ENCODE results near the gene CLCN2.
A peak's percentile ranks its signal among the peaks of the same experiment; 100 is the strongest.

The CLCN2 gene

GRCh38 chr3:184361532-184361931 lies at the start of gene CLCN2, which contains the start of gene POLR2H:
Gene CLCN2 (minus strand): TSS chr3:184361605. CDS start chr3:184361479, 126 bp downstream.
Gene POLR2H (plus strand): TSS chr3:184361710. CDS start chr3:184363493, 1,783 bp downstream.
- Histone ChIP-seq H3K9ac (ENCODE audit: low read length) (peak within 1 kb of the TSS; percentile 77), H3K36me3 (ENCODE audit: control insufficient read depth, insufficient read depth, low read length) (peaks cover 5% of the 10 kb centered on the region), H3K27ac (ENCODE audit: low read depth, low read length) (peak within 1 kb of the TSS; percentile 99), H3K4me1 (ENCODE audit: control insufficient read depth, insufficient read depth, low read length) (peaks cover 7% of the 10 kb centered on the region), H3K27me3 (ENCODE audit: control insufficient read depth, insufficient read depth, low read length) (no peaks in the 10 kb centered on the region), H3K4me3 (ENCODE audit: low read length) (peak within 1 kb of the TSS; percentile 91)

DNA sequence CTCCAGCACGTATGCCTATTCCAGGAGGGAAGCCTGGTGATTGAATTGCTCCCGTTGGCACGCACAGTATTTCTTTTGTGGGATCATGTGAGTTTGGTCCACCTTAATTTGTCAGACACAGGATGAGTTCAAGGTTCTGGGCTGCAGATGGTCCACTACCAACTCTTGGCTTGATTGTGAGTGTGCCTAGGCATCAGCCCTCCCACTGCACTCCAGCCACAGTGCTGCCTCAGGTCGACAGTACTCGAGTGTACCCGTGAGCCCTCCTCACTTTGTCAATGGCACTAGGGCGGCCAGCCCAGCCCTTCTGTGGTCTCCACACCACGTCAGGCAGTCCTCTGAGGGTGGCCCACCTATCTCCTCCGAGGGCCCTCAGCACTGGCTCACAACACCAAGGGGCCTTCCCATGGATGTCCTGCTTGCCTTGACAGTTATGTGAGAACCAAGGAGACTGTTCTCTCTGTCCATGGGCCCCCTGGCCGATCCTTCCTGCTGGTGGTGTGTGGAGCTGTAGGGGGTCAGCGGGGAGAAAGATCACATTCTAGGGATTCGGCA lies 48.6 kb upstream of the CLCN2 start:
- Histone ChIP-seq H3K4me1 (ENCODE audit: control insufficient read depth, insufficient read depth, low read length) (no peaks in the 10 kb centered on the region), H3K27ac (ENCODE audit: low read depth, low read length) (no peak overlapping the region), H3K36me3 (ENCODE audit: control insufficient read depth, insufficient read depth, low read length) (no peaks in the 10 kb centered on the region), H3K27me3 (ENCODE audit: control insufficient read depth, insufficient read depth, low read length) (no peaks in the 10 kb centered on the region), H3K4me3 (ENCODE audit: low read length) (no peak overlapping the region), H3K9ac (ENCODE audit: low read length) (no peak overlapping the region)

- Histone ChIP-seq H3K27me3 (ENCODE audit: control insufficient read depth, insufficient read depth, low read length) (no peaks in the 10 kb centered on the region), H3K4me3 (ENCODE audit: low read length) (no peak overlapping the region), H3K27ac (ENCODE audit: low read depth, low read length) (no peak overlapping the region), H3K4me1 (ENCODE audit: control insufficient read depth, insufficient read depth, low read length) (no peaks in the 10 kb centered on the region), H3K36me3 (ENCODE audit: control insufficient read depth, insufficient read depth, low read length) (no peaks in the 10 kb centered on the region), H3K9ac (ENCODE audit: low read length) (no peak overlapping the region)
Observed at GRCh38 chr3:184409331-184409926, 48.0 kb upstream of the CLCN2 start.

- Histone ChIP-seq H3K4me3 (ENCODE audit: low read length) (no peak overlapping the region), H3K27ac (ENCODE audit: low read depth, low read length) (no peak overlapping the region), H3K9ac (ENCODE audit: low read length) (no peak overlapping the region), H3K4me1 (ENCODE audit: control insufficient read depth, insufficient read depth, low read length) (no peaks in the 10 kb centered on the region), H3K36me3 (ENCODE audit: control insufficient read depth, insufficient read depth, low read length) (no peaks in the 10 kb centered on the region), H3K27me3 (ENCODE audit: control insufficient read depth, insufficient read depth, low read length) (no peaks in the 10 kb centered on the region)
Observed at GRCh38 chr3:184405075-184406030, 43.9 kb upstream of the CLCN2 start.

GRCh38 chr3:184399410-184399809 lies 38.0 kb upstream of the CLCN2 start:
- H3K36me3 ChIP-seq (ENCODE audit: control insufficient read depth, insufficient read depth, low read length): no peaks in the 10 kb centered on the region
- no peak overlapping the region for H3K4me3 ChIP-seq (ENCODE audit: low read length)
- H3K4me1 ChIP-seq (ENCODE audit: control insufficient read depth, insufficient read depth, low read length): no peaks in the 10 kb centered on the region
- H3K27ac ChIP-seq (ENCODE audit: low read depth, low read length): no peak overlapping the region
- no peak overlapping the region for H3K9ac ChIP-seq (ENCODE audit: low read length)
- no peaks in the 10 kb centered on the region for H3K27me3 ChIP-seq (ENCODE audit: control insufficient read depth, insufficient read depth, low read length)

GRCh38 chr3:184395320-184395660 lies 33.9 kb upstream of the CLCN2 start:
- Histone ChIP-seq H3K27ac (ENCODE audit: low read depth, low read length) (no peak overlapping the region), H3K4me1 (ENCODE audit: control insufficient read depth, insufficient read depth, low read length) (no peaks in the 10 kb centered on the region), H3K27me3 (ENCODE audit: control insufficient read depth, insufficient read depth, low read length) (no peaks in the 10 kb centered on the region)

DNA sequence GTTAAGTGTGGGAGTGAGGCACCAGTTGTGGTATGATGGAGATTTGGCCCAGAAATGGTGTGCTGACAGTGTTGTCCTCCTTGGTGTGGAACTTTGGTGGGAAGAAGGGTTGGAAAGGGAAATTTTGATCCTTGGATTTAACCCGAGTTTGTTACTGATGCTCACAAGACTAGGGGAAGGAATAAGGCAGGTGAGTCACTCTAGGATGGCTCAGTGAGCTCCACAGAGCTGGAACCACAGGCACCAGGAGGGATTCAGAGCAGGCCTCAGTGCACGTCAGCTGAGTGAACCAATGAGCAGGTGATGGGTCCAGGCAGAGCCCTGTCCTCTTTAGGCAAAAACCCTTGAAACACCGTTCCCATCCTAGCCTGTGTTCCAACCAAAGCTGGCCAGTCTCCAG lies 29.9 kb upstream of the CLCN2 start:
- H3K4me3 ChIP-seq (ENCODE audit: low read length): no peak overlapping the region
- H3K27ac ChIP-seq (ENCODE audit: low read depth, low read length): no peak overlapping the region
- no peak overlapping the region for H3K9ac ChIP-seq (ENCODE audit: low read length)
- no peaks in the 10 kb centered on the region for H3K36me3 ChIP-seq (ENCODE audit: control insufficient read depth, insufficient read depth, low read length)
- no peaks in the 10 kb centered on the region for H3K27me3 ChIP-seq (ENCODE audit: control insufficient read depth, insufficient read depth, low read length)
- no peaks in the 10 kb centered on the region for H3K4me1 ChIP-seq (ENCODE audit: control insufficient read depth, insufficient read depth, low read length)

More at GRCh38 chr3:184395320-184395660, 33.9 kb upstream of the CLCN2 start:
- no peak overlapping the region for H3K9ac ChIP-seq (ENCODE audit: low read length)
- no peak overlapping the region for H3K4me3 ChIP-seq (ENCODE audit: low read length)
- H3K36me3 ChIP-seq (ENCODE audit: control insufficient read depth, insufficient read depth, low read length): no peaks in the 10 kb centered on the region

GRCh38 chr3:184389935-184390528 lies 28.6 kb upstream of the CLCN2 start:
- H3K36me3 ChIP-seq (ENCODE audit: control insufficient read depth, insufficient read depth, low read length): no peaks in the 10 kb centered on the region
- no peaks in the 10 kb centered on the region for H3K4me1 ChIP-seq (ENCODE audit: control insufficient read depth, insufficient read depth, low read length)
- no peak overlapping the region for H3K4me3 ChIP-seq (ENCODE audit: low read length)
- H3K27me3 ChIP-seq (ENCODE audit: control insufficient read depth, insufficient read depth, low read length): no peaks in the 10 kb centered on the region
- no peak overlapping the region for H3K9ac ChIP-seq (ENCODE audit: low read length)
- H3K27ac ChIP-seq (ENCODE audit: low read depth, low read length): no peak overlapping the region

DNA sequence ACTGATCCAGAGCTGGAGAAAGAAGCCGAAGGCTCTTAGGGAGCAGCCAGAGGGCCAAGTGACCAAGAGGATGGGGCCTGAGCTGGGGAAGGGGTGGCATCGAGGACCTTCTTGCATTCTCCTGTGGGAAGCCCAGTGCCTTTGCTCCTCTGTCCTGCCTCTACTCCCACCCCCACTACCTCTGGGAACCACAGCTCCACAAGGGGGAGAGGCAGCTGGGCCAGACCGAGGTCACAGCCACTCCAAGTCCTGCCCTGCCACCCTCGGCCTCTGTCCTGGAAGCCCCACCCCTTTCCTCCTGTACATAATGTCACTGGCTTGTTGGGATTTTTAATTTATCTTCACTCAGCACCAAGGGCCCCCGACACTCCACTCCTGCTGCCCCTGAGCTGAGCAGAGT lies 28.0 kb upstream of the CLCN2 start:
- no peak overlapping the region for H3K4me3 ChIP-seq (ENCODE audit: low read length)
- no peaks in the 10 kb centered on the region for H3K36me3 ChIP-seq (ENCODE audit: control insufficient read depth, insufficient read depth, low read length)
- no peaks in the 10 kb centered on the region for H3K27me3 ChIP-seq (ENCODE audit: control insufficient read depth, insufficient read depth, low read length)
- H3K4me1 ChIP-seq (ENCODE audit: control insufficient read depth, insufficient read depth, low read length): no peaks in the 10 kb centered on the region
- H3K9ac ChIP-seq (ENCODE audit: low read length): no peak overlapping the region
- no peak overlapping the region for H3K27ac ChIP-seq (ENCODE audit: low read depth, low read length)

- Histone ChIP-seq H3K9ac (ENCODE audit: low read length) (no peak overlapping the region), H3K36me3 (ENCODE audit: control insufficient read depth, insufficient read depth, low read length) (no peaks in the 10 kb centered on the region), H3K27ac (ENCODE audit: low read depth, low read length) (no peak overlapping the region), H3K4me1 (ENCODE audit: control insufficient read depth, insufficient read depth, low read length) (no peaks in the 10 kb centered on the region), H3K27me3 (ENCODE audit: control insufficient read depth, insufficient read depth, low read length) (no peaks in the 10 kb centered on the region), H3K4me3 (ENCODE audit: low read length) (no peak overlapping the region)
Observed at GRCh38 chr3:184388936-184389230, 27.5 kb upstream of the CLCN2 start.

DNA sequence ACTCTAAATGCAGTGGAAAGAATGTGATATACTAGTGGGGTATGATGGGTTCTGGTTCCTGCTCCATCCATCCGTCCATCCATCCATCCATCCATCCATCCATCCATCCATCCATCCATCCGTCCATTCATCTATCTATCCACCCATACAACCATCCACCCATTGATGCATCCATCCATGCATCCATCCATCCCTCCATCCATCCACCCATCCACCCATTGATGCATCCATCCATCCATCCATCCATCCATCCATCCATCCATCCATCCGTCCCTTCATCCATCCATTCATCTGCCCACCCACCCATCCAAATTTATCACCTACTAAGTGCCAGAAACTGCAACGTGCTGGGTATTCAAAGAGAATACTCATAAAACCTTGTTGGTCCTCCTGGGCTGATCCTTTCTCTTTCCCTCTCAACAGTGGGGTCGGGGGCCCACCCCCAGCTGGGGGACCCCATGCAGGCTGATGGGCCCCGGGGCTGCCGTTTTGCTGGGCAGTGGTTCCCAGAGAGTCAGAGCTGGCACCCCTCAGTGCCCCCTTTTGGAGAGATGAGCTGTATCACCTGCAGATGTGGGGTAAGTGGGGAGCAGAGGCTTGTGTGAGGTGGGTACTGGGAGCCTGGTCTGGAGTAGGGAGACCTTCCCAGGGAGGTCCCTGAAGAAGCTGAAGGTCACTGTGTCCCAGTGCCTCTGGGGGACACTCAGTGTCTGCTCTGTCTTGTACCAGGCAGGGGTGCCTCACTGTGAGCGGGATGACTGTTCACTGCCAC lies 26.9 kb upstream of the CLCN2 start:
- H3K4me3 ChIP-seq (ENCODE audit: low read length): no peak overlapping the region
- H3K4me1 ChIP-seq (ENCODE audit: control insufficient read depth, insufficient read depth, low read length): no peaks in the 10 kb centered on the region
- H3K9ac ChIP-seq (ENCODE audit: low read length): no peak overlapping the region
- no peaks in the 10 kb centered on the region for H3K27me3 ChIP-seq (ENCODE audit: control insufficient read depth, insufficient read depth, low read length)
- H3K27ac ChIP-seq (ENCODE audit: low read depth, low read length): no peak overlapping the region
- H3K36me3 ChIP-seq (ENCODE audit: control insufficient read depth, insufficient read depth, low read length): no peaks in the 10 kb centered on the region

DNA sequence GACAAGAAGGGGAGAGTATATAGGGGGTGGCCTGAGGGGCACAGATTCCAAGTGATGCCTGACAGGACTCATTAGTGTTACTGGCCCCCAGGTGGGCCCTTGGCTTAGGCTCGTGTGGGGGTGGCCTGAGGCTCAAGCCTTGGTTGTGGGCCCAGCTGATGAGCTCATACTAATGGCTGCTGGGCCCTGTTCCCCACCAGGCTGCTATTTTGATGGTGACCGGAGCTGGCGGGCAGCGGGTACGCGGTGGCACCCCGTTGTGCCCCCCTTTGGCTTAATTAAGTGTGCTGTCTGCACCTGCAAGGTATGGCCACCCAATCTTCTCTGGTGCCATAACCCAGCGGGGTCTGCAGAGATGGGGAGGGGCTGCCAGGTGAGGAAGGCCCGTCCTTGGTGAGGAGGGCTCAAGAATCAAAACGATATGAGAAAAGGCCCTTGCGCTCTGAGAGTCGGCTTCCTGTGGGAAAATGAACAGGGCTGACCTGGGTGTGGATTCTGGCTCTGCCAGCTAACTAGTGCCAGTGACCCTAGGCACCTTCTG lies 25.8 kb upstream of the CLCN2 start:
- no peaks in the 10 kb centered on the region for H3K4me1 ChIP-seq (ENCODE audit: control insufficient read depth, insufficient read depth, low read length)
- H3K36me3 ChIP-seq (ENCODE audit: control insufficient read depth, insufficient read depth, low read length): no peaks in the 10 kb centered on the region
- H3K27me3 ChIP-seq (ENCODE audit: control insufficient read depth, insufficient read depth, low read length): no peaks in the 10 kb centered on the region
- H3K4me3 ChIP-seq (ENCODE audit: low read length): no peak overlapping the region
- H3K27ac ChIP-seq (ENCODE audit: low read depth, low read length): no peak overlapping the region
- no peak overlapping the region for H3K9ac ChIP-seq (ENCODE audit: low read length)

All from rectal smooth muscle tissue (tissue), 1 donor.